Measurements from ENCODE around the gene POU2F2. TPM values are rescaled to one million over a fixed set of nuclear protein-coding genes. Genes with fewer than 3 reads are reported as not detected.
A peak's percentile ranks its signal among the peaks of the same experiment; 100 is the strongest.

The POU2F2 gene
- total RNA-seq, 1 experiment from 2014 or later = 0.89 TPM

DNA sequence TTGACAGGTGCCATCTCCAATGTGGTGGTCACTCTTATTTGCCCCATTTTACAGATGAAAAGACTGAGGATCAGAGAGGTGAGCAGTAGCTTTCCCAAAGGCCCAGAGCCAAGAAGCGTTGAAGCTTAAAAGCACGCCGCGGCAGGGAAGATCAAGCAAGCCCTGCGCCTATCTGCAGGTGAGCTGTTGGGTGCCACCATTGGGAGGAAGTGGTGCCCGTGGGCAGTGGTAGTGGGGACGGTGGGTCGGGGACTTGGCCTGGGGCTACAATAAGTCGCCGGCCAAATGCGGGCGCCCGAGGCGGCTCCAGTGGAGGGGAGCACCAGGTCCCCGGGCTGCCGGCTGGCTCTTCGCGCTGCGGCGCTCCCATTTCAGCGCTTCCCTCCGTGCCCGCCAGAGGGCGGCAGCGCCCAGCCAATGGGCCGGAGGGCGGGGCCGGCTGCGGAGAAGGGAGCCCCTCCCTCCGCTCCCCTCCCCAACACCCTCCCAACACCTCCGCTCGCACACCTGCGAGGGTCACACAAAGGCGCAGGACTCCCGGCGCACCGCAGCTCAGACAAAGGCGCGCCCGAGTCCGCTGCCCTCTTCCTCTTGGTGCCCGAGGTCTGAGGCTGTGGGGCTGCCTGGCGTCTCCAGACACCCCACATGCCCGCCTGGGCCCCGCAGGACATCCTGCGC is 744 bp upstream of the POU2F2 start:
- Histone ChIP-seq H3K27me3 (ENCODE audit: insufficient read depth, low read length) (peaks cover 14% of the 10 kb centered on the region), H3K4me2 (ENCODE audit: low read length) (peak overlapping the region; percentile 64), H3K4me3 (replicated peaks in 1 of 2; ENCODE audit: low read depth in 1 of 2, low read length in 2 of 2) (peak overlapping the region in 1 of 2 experiments; percentile 13; a peak in 1 of 4 replicates), H4K20me1 (ENCODE audit: insufficient read depth) (no peaks in the 10 kb centered on the region), H3K36me3 (ENCODE audit: control insufficient read depth in 1 of 2, insufficient read depth in 2 of 2, low read length in 2 of 2) (no peaks in the 10 kb centered on the region), H2AFZ (ENCODE audit: low read depth, low read length, poor library complexity, severe bottlenecking) (no peak overlapping the region), H3K9me2 (ENCODE audit: insufficient read depth) (no peaks in the 10 kb centered on the region), H3K9me3 (ENCODE audit: control insufficient read depth in 1 of 2, insufficient read depth in 1 of 2, low read depth in 1 of 2, low read length in 2 of 2) (no peaks in the 10 kb centered on the region), H3K27ac (ENCODE audit: low read depth, low read length) (no peak overlapping the region), H3K9ac (ENCODE audit: low read length) (no peak overlapping the region), H3K4me1 (ENCODE audit: control insufficient read depth in 1 of 2, insufficient read depth in 2 of 2, low read length in 2 of 2) (peaks cover 2 to 9% of the 10 kb centered on the region in 2 experiments; a peak in 2 of 4 replicates), H3K79me2 (ENCODE audit: insufficient read depth, low read length) (no peaks in the 10 kb centered on the region)
- peak; percentile 93 for ATAC-seq
- intact Hi-C loops (cut with micrococcal nuclease) = loop anchor here (1.0 kb wide), 2 partner anchors 51 to 113 kb away; no protein-coding TSS in a partner anchor
- no TSS peak for BruUV-seq (replicated peaks)
- ChIA-PET POLR2A (interaction anchor here (1.2 to 1.4 kb wide), 2 partner anchors 20 to 110 kb away, joined by 4 read pairs; no protein-coding TSS in a partner anchor), CTCF (interaction anchor here (0.8 to 1.6 kb wide), 12 partner anchors 9 to 307 kb away, joined by 3 to 7 read pairs (median 4); partner anchors contain the start of gene GSK3A), RAD21 (ENCODE audit: low non-redundant PET in 1 of 2, low total read pairs in 2 of 2, uncharacterized antibody in 2 of 2, unreplicated experiment in 2 of 2) (interaction anchor here in 1 of 2 experiments (1.1 kb wide), 1 partner anchor 52 kb away, joined by 3 read pairs; no protein-coding TSS in a partner anchor)
- no peak for TF ChIP-seq POLR2AphosphoS5 (IDR thresholded peaks at IDR 0.05; ENCODE audit: low read depth, low read length)
- no peak for TF ChIP-seq ELF1 (IDR thresholded peaks at IDR 0.05; ENCODE audit: borderline replicate concordance, low read depth)
- TF ChIP-seq, protein P1, sequence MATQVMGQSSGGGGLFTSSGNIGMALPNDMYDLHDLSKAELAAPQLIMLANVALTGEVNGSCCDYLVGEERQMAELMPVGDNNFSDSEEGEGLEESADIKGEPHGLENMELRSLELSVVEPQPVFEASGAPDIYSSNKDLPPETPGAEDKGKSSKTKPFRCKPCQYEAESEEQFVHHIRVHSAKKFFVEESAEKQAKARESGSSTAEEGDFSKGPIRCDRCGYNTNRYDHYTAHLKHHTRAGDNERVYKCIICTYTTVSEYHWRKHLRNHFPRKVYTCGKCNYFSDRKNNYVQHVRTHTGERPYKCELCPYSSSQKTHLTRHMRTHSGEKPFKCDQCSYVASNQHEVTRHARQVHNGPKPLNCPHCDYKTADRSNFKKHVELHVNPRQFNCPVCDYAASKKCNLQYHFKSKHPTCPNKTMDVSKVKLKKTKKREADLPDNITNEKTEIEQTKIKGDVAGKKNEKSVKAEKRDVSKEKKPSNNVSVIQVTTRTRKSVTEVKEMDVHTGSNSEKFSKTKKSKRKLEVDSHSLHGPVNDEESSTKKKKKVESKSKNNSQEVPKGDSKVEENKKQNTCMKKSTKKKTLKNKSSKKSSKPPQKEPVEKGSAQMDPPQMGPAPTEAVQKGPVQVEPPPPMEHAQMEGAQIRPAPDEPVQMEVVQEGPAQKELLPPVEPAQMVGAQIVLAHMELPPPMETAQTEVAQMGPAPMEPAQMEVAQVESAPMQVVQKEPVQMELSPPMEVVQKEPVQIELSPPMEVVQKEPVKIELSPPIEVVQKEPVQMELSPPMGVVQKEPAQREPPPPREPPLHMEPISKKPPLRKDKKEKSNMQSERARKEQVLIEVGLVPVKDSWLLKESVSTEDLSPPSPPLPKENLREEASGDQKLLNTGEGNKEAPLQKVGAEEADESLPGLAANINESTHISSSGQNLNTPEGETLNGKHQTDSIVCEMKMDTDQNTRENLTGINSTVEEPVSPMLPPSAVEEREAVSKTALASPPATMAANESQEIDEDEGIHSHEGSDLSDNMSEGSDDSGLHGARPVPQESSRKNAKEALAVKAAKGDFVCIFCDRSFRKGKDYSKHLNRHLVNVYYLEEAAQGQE (IDR thresholded peaks at IDR 0.05; ENCODE audit: low read depth) = no peak
- TF ChIP-seq FOSL1 (IDR thresholded peaks at IDR 0.05; ENCODE audit: low read depth) = no peak
- TF ChIP-seq RAD21 (IDR thresholded peaks at IDR 0.05; ENCODE audit: low read depth) = peak; percentile 98
- no peak for TF ChIP-seq CBX3 (IDR thresholded peaks at IDR 0.05; ENCODE audit: low read depth)
- no peak for TF ChIP-seq YY1 (IDR thresholded peaks at IDR 0.05; ENCODE audit: extremely low read depth, insufficient replicate concordance, low read depth, low read length)
- TF ChIP-seq, protein P2, sequence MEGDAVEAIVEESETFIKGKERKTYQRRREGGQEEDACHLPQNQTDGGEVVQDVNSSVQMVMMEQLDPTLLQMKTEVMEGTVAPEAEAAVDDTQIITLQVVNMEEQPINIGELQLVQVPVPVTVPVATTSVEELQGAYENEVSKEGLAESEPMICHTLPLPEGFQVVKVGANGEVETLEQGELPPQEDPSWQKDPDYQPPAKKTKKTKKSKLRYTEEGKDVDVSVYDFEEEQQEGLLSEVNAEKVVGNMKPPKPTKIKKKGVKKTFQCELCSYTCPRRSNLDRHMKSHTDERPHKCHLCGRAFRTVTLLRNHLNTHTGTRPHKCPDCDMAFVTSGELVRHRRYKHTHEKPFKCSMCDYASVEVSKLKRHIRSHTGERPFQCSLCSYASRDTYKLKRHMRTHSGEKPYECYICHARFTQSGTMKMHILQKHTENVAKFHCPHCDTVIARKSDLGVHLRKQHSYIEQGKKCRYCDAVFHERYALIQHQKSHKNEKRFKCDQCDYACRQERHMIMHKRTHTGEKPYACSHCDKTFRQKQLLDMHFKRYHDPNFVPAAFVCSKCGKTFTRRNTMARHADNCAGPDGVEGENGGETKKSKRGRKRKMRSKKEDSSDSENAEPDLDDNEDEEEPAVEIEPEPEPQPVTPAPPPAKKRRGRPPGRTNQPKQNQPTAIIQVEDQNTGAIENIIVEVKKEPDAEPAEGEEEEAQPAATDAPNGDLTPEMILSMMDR (IDR thresholded peaks at IDR 0.05 in 2 of 3, conservative IDR thresholded peaks at IDR 0.05 in 1 of 3; ENCODE audit: borderline replicate concordance in 1 of 3, insufficient read depth in 1 of 3, low read depth in 2 of 3, low read length in 2 of 3) = peak; percentile 81 to 94 (median 92)
- no peak for TF ChIP-seq ZNF274 (IDR thresholded peaks at IDR 0.05; ENCODE audit: low read depth, low read length)
- no peak for TF ChIP-seq ATF3 (IDR thresholded peaks at IDR 0.05)
- no peak for TF ChIP-seq POLR2A (IDR thresholded peaks at IDR 0.05; ENCODE audit: borderline replicate concordance, extremely low read depth, insufficient read depth, insufficient read length)
- peak; percentile 78 for TF ChIP-seq TCF7L2 (IDR thresholded peaks at IDR 0.05; ENCODE audit: borderline replicate concordance, extremely low read depth, insufficient read depth, insufficient read length)
- no peak for TF ChIP-seq ZBTB33 (IDR thresholded peaks at IDR 0.05; ENCODE audit: extremely low read depth, insufficient replicate concordance, low read length)
- peak; percentile 13 for DNase-seq (ENCODE audit: low read depth, low spot score)
